Mammary epithelial cell (primary cell): ENCODE data around the gene AKT1.

Experiments used
- EZH2 ChIP-seq: IDR thresholded peaks from 2 replicates; pipeline ENCODE4 v1.6.1; 2012; ENCODE audit warnings: low read length, inconsistent platforms, borderline replicate concordance
- TF ChIP-seq, protein P1 (sequence below), 2 donors: IDR thresholded peaks in 1 of 2; conservative IDR thresholded peaks in 1 of 2; 2 replicates each; pipeline ENCODE4 v1.5.1; 2011 to 2012; ENCODE audit warnings: inconsistent platforms in 2 of 2, low read length in 2 of 2, mild to moderate bottlenecking in 2 of 2, control low read depth in 1 of 2, low read depth in 1 of 2; ENCODE audit not compliant: insufficient read depth in 1 of 2; ENCODE audit errors: extremely low read depth in 1 of 2

DNA sequence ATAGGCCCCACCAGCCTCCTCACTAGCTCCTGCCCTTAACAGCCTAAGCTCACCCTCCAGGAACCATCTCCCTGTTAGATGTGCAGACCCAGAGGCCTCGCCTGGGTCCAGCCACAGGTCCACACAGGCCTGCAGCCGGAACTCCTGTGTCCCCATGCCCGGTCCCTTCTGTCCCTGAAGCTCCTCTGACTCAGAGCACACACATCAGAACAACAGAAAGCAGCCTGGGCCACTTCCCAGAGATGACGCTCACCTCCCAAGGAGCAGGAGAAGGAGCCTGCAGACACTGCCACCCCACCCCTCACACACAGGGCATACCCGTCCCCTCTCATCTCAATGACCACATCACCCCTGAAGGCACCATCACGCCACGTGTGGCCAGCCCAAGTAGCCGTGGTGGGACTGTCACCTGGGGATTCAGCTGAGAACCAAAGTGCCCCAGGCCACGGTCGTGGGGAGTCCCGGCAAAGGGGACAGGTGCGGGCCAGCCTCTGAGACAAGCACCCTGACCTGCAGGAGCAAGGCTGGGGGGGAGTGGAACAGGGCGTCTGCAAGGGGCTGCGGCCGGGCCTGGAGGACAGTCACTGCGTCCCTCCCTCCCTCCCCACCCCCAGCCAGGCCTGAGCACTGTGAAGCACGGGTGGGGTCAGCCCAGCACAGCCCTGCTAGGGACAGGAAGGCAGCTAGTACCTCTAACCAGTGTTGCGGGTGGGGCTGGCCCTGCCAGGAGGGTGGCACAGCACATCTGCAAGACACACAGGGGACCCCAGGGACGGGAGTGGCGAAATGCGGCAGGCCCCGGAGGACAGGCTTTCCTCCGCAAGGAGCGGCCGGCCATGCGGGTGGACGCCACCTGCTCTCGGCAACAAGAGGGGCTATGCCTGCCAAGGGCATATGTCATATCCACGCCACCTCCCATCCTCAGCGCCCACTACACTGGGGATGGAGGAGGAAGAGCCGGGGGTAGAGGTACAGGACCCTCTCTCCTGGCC is 5.5 kb downstream of the AKT1 start:
- TF ChIP-seq, protein P1, sequence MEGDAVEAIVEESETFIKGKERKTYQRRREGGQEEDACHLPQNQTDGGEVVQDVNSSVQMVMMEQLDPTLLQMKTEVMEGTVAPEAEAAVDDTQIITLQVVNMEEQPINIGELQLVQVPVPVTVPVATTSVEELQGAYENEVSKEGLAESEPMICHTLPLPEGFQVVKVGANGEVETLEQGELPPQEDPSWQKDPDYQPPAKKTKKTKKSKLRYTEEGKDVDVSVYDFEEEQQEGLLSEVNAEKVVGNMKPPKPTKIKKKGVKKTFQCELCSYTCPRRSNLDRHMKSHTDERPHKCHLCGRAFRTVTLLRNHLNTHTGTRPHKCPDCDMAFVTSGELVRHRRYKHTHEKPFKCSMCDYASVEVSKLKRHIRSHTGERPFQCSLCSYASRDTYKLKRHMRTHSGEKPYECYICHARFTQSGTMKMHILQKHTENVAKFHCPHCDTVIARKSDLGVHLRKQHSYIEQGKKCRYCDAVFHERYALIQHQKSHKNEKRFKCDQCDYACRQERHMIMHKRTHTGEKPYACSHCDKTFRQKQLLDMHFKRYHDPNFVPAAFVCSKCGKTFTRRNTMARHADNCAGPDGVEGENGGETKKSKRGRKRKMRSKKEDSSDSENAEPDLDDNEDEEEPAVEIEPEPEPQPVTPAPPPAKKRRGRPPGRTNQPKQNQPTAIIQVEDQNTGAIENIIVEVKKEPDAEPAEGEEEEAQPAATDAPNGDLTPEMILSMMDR (conservative IDR thresholded peaks at IDR 0.05 in 1 of 2, IDR thresholded peaks at IDR 0.05 in 1 of 2; ENCODE audit: extremely low read depth in 1 of 2, insufficient read depth in 1 of 2, low read depth in 1 of 2, low read length in 2 of 2) = no peak
- no peak for TF ChIP-seq EZH2
